ENCODE results near the gene EGFLAM. TPM values are rescaled to one million over a fixed set of nuclear protein-coding genes. Genes with fewer than 3 reads are reported as not detected.

Gene EGFLAM
- total and polyA plus RNA-seq, 10 of the 15 experiments (the other 5 are each of a cell fraction or from before 2014, with no cell fraction given): 0.37 TPM; not detected in 9

GRCh38 chr5:38462976-38463633 lies 204.7 kb downstream of the EGFLAM start:
- no peak for TF ChIP-seq NR2C1 (IDR thresholded peaks at IDR 0.05)
- TF ChIP-seq PML (IDR thresholded peaks at IDR 0.05; ENCODE audit: low read length): no peak
- no peak for TF ChIP-seq MAX (IDR thresholded peaks at IDR 0.05; ENCODE audit: low read depth, low read length)
- TF ChIP-seq RB1 (IDR thresholded peaks at IDR 0.05; ENCODE audit: borderline replicate concordance): no peak
- TF ChIP-seq ZZZ3 (IDR thresholded peaks at IDR 0.05; ENCODE audit: control insufficient read depth, insufficient read length, low read depth): no peak
- TF ChIP-seq FOXK2 (IDR thresholded peaks at IDR 0.05): no peak
- TF ChIP-seq RCOR1 (conservative IDR thresholded peaks at IDR 0.05; ENCODE audit: low read depth, low read length): no peak
- no peak for TF ChIP-seq RAD21 (IDR thresholded peaks at IDR 0.05; ENCODE audit: insufficient read depth, low read depth, low read length)
- RAD21 ChIA-PET (ENCODE audit: unreplicated experiment): no interaction called here
- no peak overlapping the region for H3K4me2 ChIP-seq (ENCODE audit: control insufficient read depth, insufficient read depth)
- H3K79me2 ChIP-seq (ENCODE audit: control insufficient read depth, insufficient read depth, low read length): no peaks in the 10 kb centered on the region
- H3K27me3 ChIP-seq (replicated peaks in 1 of 2; ENCODE audit: control insufficient read depth in 2 of 2, insufficient read depth in 2 of 2, low read length in 1 of 2): peaks cover 0 to 8% of the 10 kb centered on the region in 2 experiments; a peak in 1 of 4 replicates
- BruUV-seq (replicated peaks): no TSS peak
- SMC1A ChIA-PET (ENCODE audit: uncharacterized antibody, unreplicated experiment): interaction anchor here (1.1 to 1.3 kb wide), 2 partner anchors 10 to 21 kb away, joined by 3 to 4 read pairs; no protein-coding TSS in a partner anchor
- ATAC-seq (no peak), DNase-seq (ENCODE audit: low read depth, low spot score) (no peak), FAIRE-seq (no peak)
- no peaks in the 10 kb centered on the region; the same call in 1 of the 2 replicates for H4K20me1 ChIP-seq (ENCODE audit: control insufficient read depth, insufficient read depth)
- in situ Hi-C loops (cut with MboI): no loop called here
- no peaks in the 10 kb centered on the region for H3K4me1 ChIP-seq (ENCODE audit: control insufficient read depth, insufficient read depth, low read length)
- WGBS (ENCODE audit: insufficient coverage, insufficient replicate concordance, low lambda C conversion rate, missing lambda C conversion rate): 27% methylated on average over 7 of the region's 7 CpGs
- CTCF ChIA-PET: no interaction called here
- H3K9ac ChIP-seq (ENCODE audit: control insufficient read depth, insufficient read depth, low read length): no peak overlapping the region
- no peak overlapping the region for H2AFZ ChIP-seq (ENCODE audit: control insufficient read depth, low read depth, low read length)
- no peak overlapping the region for H3K27ac ChIP-seq (ENCODE audit: control insufficient read depth, insufficient read depth)
- H3K4me3 ChIP-seq: no peak overlapping the region
- peaks cover 2% of the 10 kb centered on the region; the same call in 2 of the 3 replicates for H3K9me3 ChIP-seq (replicated peaks; ENCODE audit: control insufficient read depth, insufficient read depth, low read length)
- POLR2A ChIA-PET: no interaction called here
- intact Hi-C loops (cut with micrococcal nuclease; ENCODE audit: unreplicated experiment): no loop called here
- no peaks in the 10 kb centered on the region for H3K36me3 ChIP-seq (ENCODE audit: control insufficient read depth in 2 of 2, insufficient read depth in 2 of 2, low read length in 1 of 2)

All from GM12878 (cell line).